ENCODE data around the gene METRNL. TPM values are rescaled to one million over a fixed set of nuclear protein-coding genes. Genes with fewer than 3 reads are reported as not detected.

METRNL gene
- total and polyA plus RNA-seq, 8 donors, result 11.1 to 28.3 (median 18.0) TPM

- FAIRE-seq, result no peak
- no peaks in the 10 kb centered on the region for H3K4me1 ChIP-seq
These were observed 48.2 kb downstream of the METRNL start for GRCh38 chr17:83127431-83128160.

GRCh38 chr17:83128306-83129240 is 49.2 kb downstream of the METRNL start:
- Histone ChIP-seq H3K27ac (no peak overlapping the region), H3K9me3 (no peaks in the 10 kb centered on the region), H3K4me1 (no peaks in the 10 kb centered on the region), H3K27me3 (no peaks in the 10 kb centered on the region), H3K4me3 (no peak overlapping the region), H3K36me3 (no peaks in the 10 kb centered on the region)
- DNase-seq, result peak in 1 of 6 donors; percentile 39
- 80 to 86% methylated on average over 32 of the region's 32 CpGs for WGBS, 2 donors
- no peak for TF ChIP-seq CTCF (IDR thresholded peaks at IDR 0.05)
- no peak for FAIRE-seq
- no peak for ATAC-seq
- intact Hi-C loops (cut with DNase I), result no loop called here

More at GRCh38 chr17:83127431-83128160, 48.2 kb downstream of the METRNL start:
- Histone ChIP-seq H3K27me3 (no peaks in the 10 kb centered on the region), H3K4me3 (no peak overlapping the region), H3K9me3 (no peaks in the 10 kb centered on the region), H3K36me3 (no peaks in the 10 kb centered on the region), H3K27ac (no peak overlapping the region)
- TF ChIP-seq CTCF (IDR thresholded peaks at IDR 0.05), result no peak
- ATAC-seq, result no peak
- intact Hi-C loops (cut with DNase I), result no loop called here
- DNase-seq, result peak in 1 of 6 donors; percentile 48
- 80 to 87% methylated on average over 16 of the region's 16 CpGs for WGBS, 2 donors

GRCh38 chr17:83129676-83130075 is 50.3 kb downstream of the METRNL start:
- Histone ChIP-seq H3K4me1 (no peaks in the 10 kb centered on the region), H3K36me3 (no peaks in the 10 kb centered on the region), H3K9me3 (no peaks in the 10 kb centered on the region), H3K27me3 (no peaks in the 10 kb centered on the region), H3K4me3 (no peak overlapping the region), H3K27ac (no peak overlapping the region)
- DNase-seq (peak in 1 of 6 donors; percentile 34), FAIRE-seq (no peak), ATAC-seq (no peak)
- no peak for TF ChIP-seq CTCF (IDR thresholded peaks at IDR 0.05)
- WGBS, 2 donors, result 85 to 90% methylated on average over 12 of the region's 12 CpGs
- intact Hi-C loops (cut with DNase I), result no loop called here

- intact Hi-C loops (cut with DNase I), result no loop called here
- Histone ChIP-seq H3K9me3 (no peaks in the 10 kb centered on the region), H3K4me3 (no peak overlapping the region), H3K36me3 (no peaks in the 10 kb centered on the region), H3K27me3 (no peaks in the 10 kb centered on the region), H3K4me1 (no peaks in the 10 kb centered on the region), H3K27ac (no peak overlapping the region)
- TF ChIP-seq CTCF (IDR thresholded peaks at IDR 0.05), result no peak
- 83 to 91% methylated on average over 14 of the region's 14 CpGs for WGBS, 2 donors
- FAIRE-seq, result no peak
- DNase-seq, result peak in 1 of 6 donors; percentile 35
- ATAC-seq, result no peak
These were observed 52.1 kb downstream of the METRNL start for GRCh38 chr17:83131401-83132011.

Data from pancreas (tissue), 10 donors.